ENCODE measurements around the gene COL18A1. TPM values are rescaled to one million over a fixed set of nuclear protein-coding genes. Genes with fewer than 3 reads are reported as not detected.

The COL18A1 gene
- total and polyA plus RNA-seq, 3 donors from 2014 or later, result 53.2 to 165 (median 111) TPM

- DNase-seq, result no peak
- H3K27me3 ChIP-seq, result no peaks in the 10 kb centered on the region
- H3K4me3 ChIP-seq, result no peak overlapping the region
- TF ChIP-seq CTCF (IDR thresholded peaks at IDR 0.05) (no peak), POLR2A (IDR thresholded peaks at IDR 0.05) (no peak)
- no peak overlapping the region for H3K27ac ChIP-seq
- H3K9me3 ChIP-seq, result no peaks in the 10 kb centered on the region
- no peaks in the 10 kb centered on the region for H3K4me1 ChIP-seq
- WGBS, 2 donors, result 83 to 93% methylated on average over 19 to 36 of the region's 36 CpGs
- no peaks in the 10 kb centered on the region for H3K36me3 ChIP-seq (ENCODE audit: low read depth, missing control alignments)
- intact Hi-C loops (cut with DNase I; ENCODE audit: low total_unique reads), result no loop called here
These were observed 84.2 kb downstream of the COL18A1 start for GRCh38 chr21:45488931-45489721.

- H3K36me3 ChIP-seq (ENCODE audit: low read depth, missing control alignments), result no peaks in the 10 kb centered on the region
- TF ChIP-seq CTCF (IDR thresholded peaks at IDR 0.05) (no peak), POLR2A (IDR thresholded peaks at IDR 0.05) (no peak)
- H3K27ac ChIP-seq, result no peak overlapping the region
- H3K9me3 ChIP-seq, result no peaks in the 10 kb centered on the region
- no peaks in the 10 kb centered on the region for H3K27me3 ChIP-seq
- intact Hi-C loops (cut with DNase I; ENCODE audit: low total_unique reads), result no loop called here
- H3K4me3 ChIP-seq, result no peak overlapping the region
- no peaks in the 10 kb centered on the region for H3K4me1 ChIP-seq
- DNase-seq, result no peak
- 52 to 80% methylated on average over 7 to 9 of the region's 9 CpGs for WGBS, 2 donors
These were observed 84.7 kb downstream of the COL18A1 start for GRCh38 chr21:45489722-45489982.

- intact Hi-C loops (cut with DNase I; ENCODE audit: low total_unique reads), result no loop called here
- H3K4me1 ChIP-seq, result no peaks in the 10 kb centered on the region
- H3K9me3 ChIP-seq, result no peaks in the 10 kb centered on the region
- no peaks in the 10 kb centered on the region for H3K27me3 ChIP-seq
- DNase-seq, result no peak
- no peak overlapping the region for H3K4me3 ChIP-seq
- H3K27ac ChIP-seq, result no peak overlapping the region
- no peak for TF ChIP-seq POLR2A (IDR thresholded peaks at IDR 0.05)
- TF ChIP-seq CTCF (IDR thresholded peaks at IDR 0.05), result no peak
- no peaks in the 10 kb centered on the region for H3K36me3 ChIP-seq (ENCODE audit: low read depth, missing control alignments)
- WGBS, 2 donors, result 68 to 81% methylated on average over 10 to 27 of the region's 29 CpGs
These were observed 85.2 kb downstream of the COL18A1 start for GRCh38 chr21:45490049-45490731.

- no peak overlapping the region for H3K4me3 ChIP-seq
- no peak for TF ChIP-seq CTCF (IDR thresholded peaks at IDR 0.05)
- TF ChIP-seq POLR2A (IDR thresholded peaks at IDR 0.05), result no peak
- H3K27me3 ChIP-seq, result no peaks in the 10 kb centered on the region
- H3K27ac ChIP-seq, result no peak overlapping the region
- 91% methylated on average over 20 of the region's 20 CpGs; no CpG with 5 or more reads in 1 of the 2 donors for WGBS, 2 donors
- no peak for DNase-seq
- H3K36me3 ChIP-seq (ENCODE audit: low read depth, missing control alignments), result no peaks in the 10 kb centered on the region
- H3K4me1 ChIP-seq, result no peaks in the 10 kb centered on the region
- intact Hi-C loops (cut with DNase I; ENCODE audit: low total_unique reads), result no loop called here
- no peaks in the 10 kb centered on the region for H3K9me3 ChIP-seq
These were observed 86.1 kb downstream of the COL18A1 start for GRCh38 chr21:45491056-45491455.
